Lung (tissue), 12 donors: Measurements from ENCODE around the gene CFAP100. TPM values are rescaled to one million over a fixed set of nuclear protein-coding genes. Genes with fewer than 3 reads are reported as not detected.

Source experiments
- ATAC-seq: fragments of 200-7000 bp; cut with Tn5 transposase; one replicate; pipeline ENCODE4 v1.9.1; 2020; ENCODE audit warnings: moderate number of reproducible peaks; ENCODE audit not compliant: insufficient read depth, low FRiP score
- DNase-seq, 3 donors: peaks; one replicate each; pipeline ENCODE4 v3.0.0-alpha.2; 2013 to 2017
- H3K27ac ChIP-seq, 2 donors: one replicate each; pipeline ENCODE4 v1.5.1; 2013; ENCODE audit warnings: mild to moderate bottlenecking in 2 of 2, moderate library complexity in 2 of 2, control low read depth in 1 of 2, inconsistent platforms in 1 of 2, low read depth in 1 of 2, low read length in 1 of 2
- H3K27me3 ChIP-seq, 3 donors: one replicate each; pipeline ENCODE4 v1.5.1; 2013; ENCODE audit warnings: low read length in 2 of 3; ENCODE audit not compliant: control insufficient read depth in 3 of 3, insufficient read depth in 3 of 3
- H3K36me3 ChIP-seq, 4 donors: one replicate each; pipeline ENCODE4 v1.5.1; 2013; ENCODE audit warnings: low read length in 4 of 4, mild to moderate bottlenecking in 1 of 4, moderate library complexity in 1 of 4; ENCODE audit not compliant: control insufficient read depth in 4 of 4, insufficient read depth in 4 of 4
- H3K4me1 ChIP-seq, 5 donors: one replicate each; pipeline ENCODE4 v1.5.1; 2013; ENCODE audit warnings: low read length in 5 of 5, mild to moderate bottlenecking in 2 of 5, moderate library complexity in 1 of 5; ENCODE audit not compliant: control insufficient read depth in 5 of 5, insufficient read depth in 5 of 5
- H3K4me3 ChIP-seq: one replicate; pipeline ENCODE4 v1.5.1; 2013; ENCODE audit warnings: mild to moderate bottlenecking, control low read depth, moderate library complexity
- H3K9ac ChIP-seq, 2 donors: one replicate each; pipeline ENCODE4 v1.5.1; 2013; ENCODE audit warnings: low read length in 2 of 2, control low read depth in 1 of 2; ENCODE audit not compliant: insufficient read depth in 1 of 2
- H3K9me3 ChIP-seq, 4 donors: one replicate each; pipeline ENCODE4 v1.5.1; 2013; ENCODE audit warnings: low read length in 3 of 4, mild to moderate bottlenecking in 1 of 4, moderate library complexity in 1 of 4; ENCODE audit not compliant: control insufficient read depth in 4 of 4, insufficient read depth in 3 of 4
- CTCF ChIP-seq: IDR thresholded peaks from 2 replicates; pipeline ENCODE4 v1.5.1; 2012; ENCODE audit warnings: mild to moderate bottlenecking; ENCODE audit errors: control extremely low read depth, extremely low read depth
- WGBS, 2 donors: extraction: QIAGEN DNeasy Blood & Tissue Kit; methylation state at CpG; one replicate each; pipeline ENCODE4 v1.1.7; 2013; 5-methylcytosine and 5-hydroxymethylcytosine counted together
- polyA plus RNA-seq, 2 donors: library from polyadenylated mRNA; stranded (reverse); fragments of 200-250 nt; gene quantifications; one replicate each; pipeline ENCODE4 v1.2.1, GENCODE V29; 2013
- total RNA-seq, 2 donors: library from RNA; depleted of rRNA in 1 of 2; stranded (reverse); fragments of >200 nt in 1 of 2; gene quantifications; one replicate each; pipeline ENCODE4 v1.2.1, GENCODE V29; 2014 to 2021
- donor health status: control.
- donor health status: control.
- donor health status: Bipolar disorder and iron deficiency.
- donor health status: healthy.
- donor health status: DM: yes; HTN: yes; CAD: no.

Gene CFAP100
- total and polyA plus RNA-seq, 4 donors = 7.7 to 31.9 (median 11.5) TPM

- TF ChIP-seq CTCF = no peak
- no peaks in the 10 kb centered on the region for H3K27me3 ChIP-seq
- H3K4me3 ChIP-seq = no peak overlapping the region
- ATAC-seq = no peak
- no peak overlapping the region for H3K27ac ChIP-seq
- H3K4me1 ChIP-seq = peaks cover 0 to 12% (median 0%) of the 10 kb centered on the region in 5 donors
- H3K9ac ChIP-seq = no peak overlapping the region
- H3K9me3 ChIP-seq = no peaks in the 10 kb centered on the region
- DNase-seq = peak in 1 of 3 donors; percentile 6
- WGBS, 2 donors = 94 to 95% methylated on average over 15 of the region's 15 CpGs
- peaks cover 3 to 55% (median 7%) of the 10 kb centered on the region in 4 donors for H3K36me3 ChIP-seq
Measured at GRCh38 chr3:126439346-126439967, 44.7 kb downstream of the CFAP100 start.

GRCh38 chr3:126439968-126440708 is 45.4 kb downstream of the CFAP100 start:
- Histone ChIP-seq H3K36me3 (peaks cover 3 to 49% (median 7%) of the 10 kb centered on the region in 4 donors), H3K9me3 (no peaks in the 10 kb centered on the region), H3K9ac (no peak overlapping the region), H3K4me1 (peaks cover 0 to 12% (median 0%) of the 10 kb centered on the region in 5 donors), H3K27ac (no peak overlapping the region), H3K27me3 (no peaks in the 10 kb centered on the region), H3K4me3 (no peak overlapping the region)
- WGBS, 2 donors = 88 to 90% methylated on average over 12 of the region's 12 CpGs
- DNase-seq = peak in 1 of 3 donors; percentile 6
- no peak for ATAC-seq
- no peak for TF ChIP-seq CTCF

GRCh38 chr3:126440709-126440995 is 45.9 kb downstream of the CFAP100 start:
- TF ChIP-seq CTCF = no peak
- no peaks in the 10 kb centered on the region for H3K27me3 ChIP-seq
- no peak overlapping the region for H3K4me3 ChIP-seq
- no peak for DNase-seq
- H3K4me1 ChIP-seq = peaks cover 0 to 12% (median 4%) of the 10 kb centered on the region in 5 donors
- no peaks in the 10 kb centered on the region for H3K9me3 ChIP-seq
- WGBS, 2 donors = 95% methylated on average over 9 of the region's 9 CpGs
- no peak overlapping the region for H3K27ac ChIP-seq
- no peak overlapping the region for H3K9ac ChIP-seq
- ATAC-seq = no peak
- H3K36me3 ChIP-seq = peaks cover 4 to 44% (median 8%) of the 10 kb centered on the region in 4 donors
